Uterus (tissue), 4 donors: Measurements from ENCODE around the gene CLDN15. TPM values are rescaled to one million over a fixed set of nuclear protein-coding genes. Genes with fewer than 3 reads are reported as not detected.

Experiments used
- DNase-seq, 2 donors: peaks; one replicate each; pipeline ENCODE4 v3.0.0-alpha.2; 2019 to 2020
- H3K27ac ChIP-seq, 2 donors: fragments of 200-600 bp; sonication (generic); 1 replicate in 1 of 2; 2 replicates in 1 of 2; pipeline ENCODE4 v1.5.1; 2016 to 2018
- H3K27me3 ChIP-seq, 2 donors: fragments of 200-600 bp; sonication (generic); one replicate each; pipeline ENCODE4 v1.5.1; 2018 to 2019; ENCODE audit warnings: control low read depth in 1 of 2
- H3K36me3 ChIP-seq, 2 donors: fragments of 200-600 bp; sonication (generic); one replicate each; pipeline ENCODE4 v1.5.1; 2019; ENCODE audit warnings: control low read depth in 1 of 2
- H3K4me1 ChIP-seq, 2 donors: fragments of 200-600 bp; sonication (generic); one replicate each; pipeline ENCODE4 v1.5.1; 2018 to 2019; ENCODE audit warnings: control low read depth in 1 of 2
- H3K4me3 ChIP-seq, 2 donors: fragments of 200-600 bp; sonication (generic); 1 replicate in 1 of 2; 2 replicates in 1 of 2; pipeline ENCODE4 v1.5.1; 2018 to 2019; ENCODE audit warnings: mild to moderate bottlenecking in 1 of 2
- H3K9me3 ChIP-seq, 2 donors: fragments of 200-600 bp; sonication (generic); one replicate each; pipeline ENCODE4 v1.5.1; 2019; ENCODE audit warnings: control low read depth in 1 of 2
- POLR2A ChIP-seq, 2 donors: fragments of 450-650 bp; IDR thresholded peaks; one replicate each; pipeline ENCODE4 v1.6.1; 2016; ENCODE audit warnings: antibody characterized with exemption in 2 of 2, mild to moderate bottlenecking in 1 of 2, moderate library complexity in 1 of 2
- intact Hi-C: fragments of 100-400 bp; cut with DNase I; formaldehyde crosslinking; loops from one replicate; pipeline ENCODE4 v1.15.1; 2023; ENCODE audit warnings: low total_unique reads
- total RNA-seq, 4 donors: library from RNA; depleted of rRNA in 3 of 4; stranded (reverse); fragments of >200 nt in 3 of 4; gene quantifications; one replicate each; pipeline versions ENCODE4 v1.1.0 to v1.2.4, GENCODE V29; 2014 to 2023
- TF ChIP-seq, protein P1 (sequence below), 4 experiments: fragments of 200-600 bp in 2 of 4; fragments of 450-650 bp in 2 of 4; sonication (generic) in 2 of 4; IDR thresholded peaks; one replicate each; pipeline ENCODE4 v1.5.1; 2016 to 2019; ENCODE audit warnings: antibody characterized with exemption in 4 of 4, mild to moderate bottlenecking in 2 of 4, moderate library complexity in 1 of 4
- donor health status: DM: yes; HTN: yes; CAD: no.

Gene CLDN15
- total RNA-seq, 4 donors from 2014 or later: 5.6 to 49.4 (median 16.7) TPM

DNA sequence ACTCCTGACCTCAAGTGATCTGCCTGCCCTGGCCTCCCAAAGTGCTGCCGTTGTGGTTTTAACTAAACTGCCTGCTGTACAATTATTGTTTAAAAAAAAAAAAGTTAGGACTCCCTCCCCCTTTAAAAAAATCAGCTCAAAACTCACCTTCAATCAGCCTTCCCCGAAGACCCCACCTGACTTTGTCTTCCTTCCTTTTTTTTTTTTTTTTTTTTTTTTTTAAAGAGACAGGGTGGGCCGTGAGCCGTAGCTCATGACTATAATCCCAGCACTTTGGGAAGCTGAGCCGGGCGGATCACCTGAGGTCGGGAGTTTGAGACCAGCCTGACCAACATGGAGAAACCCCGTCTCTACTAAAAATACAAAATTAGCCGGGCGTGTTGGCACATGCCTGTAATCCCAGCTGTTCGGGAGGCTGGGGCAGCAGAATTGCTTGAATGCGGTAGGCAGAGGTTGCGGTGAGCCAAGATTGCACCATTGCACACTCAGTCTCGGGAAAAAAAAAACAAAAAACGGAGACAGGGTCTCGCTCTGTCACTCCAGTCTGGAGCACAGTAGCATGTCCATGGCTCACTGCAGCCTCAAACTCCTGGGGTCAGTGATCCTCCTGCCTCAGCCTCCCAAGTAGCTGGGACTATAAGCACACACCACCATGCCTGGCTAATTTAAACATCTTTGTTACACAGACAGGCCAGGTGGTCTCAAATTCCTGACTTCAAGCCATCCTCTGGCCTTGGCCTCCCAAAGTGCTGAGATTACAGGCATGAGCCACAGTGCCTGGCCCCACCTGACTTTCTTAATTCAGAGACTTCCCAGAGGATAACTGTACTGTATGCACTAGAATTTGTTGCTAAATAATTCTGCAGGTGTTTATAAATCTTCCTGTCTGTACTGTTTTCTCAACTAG, 4.1 kb upstream of the CLDN15 start:
- H3K27ac ChIP-seq: peak overlapping the region in 1 of 2 donors; percentile 85
- no peaks in the 10 kb centered on the region for H3K9me3 ChIP-seq
- no peaks in the 10 kb centered on the region for H3K27me3 ChIP-seq
- DNase-seq: no peak
- intact Hi-C loops: no loop called here
- H3K4me3 ChIP-seq: no peak overlapping the region
- TF ChIP-seq, protein P1, sequence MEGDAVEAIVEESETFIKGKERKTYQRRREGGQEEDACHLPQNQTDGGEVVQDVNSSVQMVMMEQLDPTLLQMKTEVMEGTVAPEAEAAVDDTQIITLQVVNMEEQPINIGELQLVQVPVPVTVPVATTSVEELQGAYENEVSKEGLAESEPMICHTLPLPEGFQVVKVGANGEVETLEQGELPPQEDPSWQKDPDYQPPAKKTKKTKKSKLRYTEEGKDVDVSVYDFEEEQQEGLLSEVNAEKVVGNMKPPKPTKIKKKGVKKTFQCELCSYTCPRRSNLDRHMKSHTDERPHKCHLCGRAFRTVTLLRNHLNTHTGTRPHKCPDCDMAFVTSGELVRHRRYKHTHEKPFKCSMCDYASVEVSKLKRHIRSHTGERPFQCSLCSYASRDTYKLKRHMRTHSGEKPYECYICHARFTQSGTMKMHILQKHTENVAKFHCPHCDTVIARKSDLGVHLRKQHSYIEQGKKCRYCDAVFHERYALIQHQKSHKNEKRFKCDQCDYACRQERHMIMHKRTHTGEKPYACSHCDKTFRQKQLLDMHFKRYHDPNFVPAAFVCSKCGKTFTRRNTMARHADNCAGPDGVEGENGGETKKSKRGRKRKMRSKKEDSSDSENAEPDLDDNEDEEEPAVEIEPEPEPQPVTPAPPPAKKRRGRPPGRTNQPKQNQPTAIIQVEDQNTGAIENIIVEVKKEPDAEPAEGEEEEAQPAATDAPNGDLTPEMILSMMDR (IDR thresholded peaks at IDR 0.05): no peak
- TF ChIP-seq POLR2A (IDR thresholded peaks at IDR 0.05): no peak
- H3K4me1 ChIP-seq: peaks cover 11 to 13% of the 10 kb centered on the region in 2 donors
- no peaks in the 10 kb centered on the region for H3K36me3 ChIP-seq

DNA sequence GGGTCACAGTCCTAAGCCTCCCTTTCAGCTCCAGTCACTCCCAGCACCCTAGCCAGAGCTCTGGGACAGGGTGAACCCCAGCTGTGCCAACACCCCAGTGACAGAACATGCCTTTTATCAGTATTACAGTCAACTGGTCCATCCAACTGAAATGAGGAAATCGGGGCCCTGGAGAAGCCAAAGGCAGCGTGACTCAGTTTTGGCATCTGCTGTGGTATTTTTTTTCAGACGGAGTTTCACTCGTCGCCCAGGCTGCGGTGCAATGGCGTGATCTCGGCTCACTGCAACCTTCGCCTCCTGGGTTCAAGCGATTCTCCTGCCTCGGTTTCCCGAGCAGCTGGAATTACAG, 3.4 kb upstream of the CLDN15 start:
- intact Hi-C loops: no loop called here
- Histone ChIP-seq H3K36me3 (no peaks in the 10 kb centered on the region), H3K4me3 (no peak overlapping the region), H3K27ac (peak overlapping the region; percentile 81 to 85), H3K4me1 (peaks cover 11 to 13% of the 10 kb centered on the region in 2 donors), H3K9me3 (no peaks in the 10 kb centered on the region), H3K27me3 (no peaks in the 10 kb centered on the region)
- no peak for TF ChIP-seq POLR2A (IDR thresholded peaks at IDR 0.05)
- TF ChIP-seq, protein P1 (IDR thresholded peaks at IDR 0.05): no peak
- DNase-seq: no peak

DNA sequence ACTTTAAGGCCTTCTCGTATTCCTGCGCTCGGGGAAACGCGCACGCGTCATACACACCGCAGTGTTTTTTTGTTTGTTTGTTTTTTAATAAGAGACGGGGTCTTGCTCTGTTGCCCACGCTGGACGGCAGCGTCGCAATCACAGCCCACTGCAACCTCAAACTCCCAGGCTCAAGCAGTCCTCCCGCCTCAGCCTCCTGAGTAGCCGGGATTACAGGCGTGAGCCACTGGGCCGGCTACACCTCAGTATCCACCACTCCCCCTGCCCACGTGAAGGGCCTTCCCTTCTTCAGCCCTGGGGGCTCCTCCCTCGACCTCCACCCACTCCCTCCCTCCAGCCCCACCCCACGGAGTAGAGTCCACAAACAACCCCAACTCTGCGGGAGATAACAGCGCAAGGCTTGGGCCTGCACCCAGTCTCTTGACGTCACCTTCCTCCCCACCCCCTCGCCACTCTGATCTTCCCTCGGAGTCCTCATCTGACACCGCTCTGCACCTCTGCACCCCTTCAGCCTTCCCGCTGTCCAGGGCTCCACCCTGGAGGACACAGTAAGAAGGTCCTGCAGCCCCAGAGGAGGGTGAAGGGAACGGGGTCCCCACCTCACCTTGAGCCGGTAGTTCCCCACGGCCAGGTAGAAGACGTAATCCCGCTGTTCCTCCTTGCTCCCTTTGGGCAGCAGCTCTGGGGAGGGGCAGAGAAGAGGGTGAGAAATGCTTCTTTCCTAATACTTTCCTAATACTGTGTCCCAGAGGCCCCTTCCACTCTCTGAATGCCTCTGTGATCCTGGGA, 2.8 kb upstream of the CLDN15 start:
- intact Hi-C loops: no loop called here
- Histone ChIP-seq H3K27me3 (no peaks in the 10 kb centered on the region), H3K27ac (peak overlapping the region; percentile 81 to 85), H3K9me3 (no peaks in the 10 kb centered on the region), H3K36me3 (no peaks in the 10 kb centered on the region), H3K4me1 (peaks cover 9 to 11% of the 10 kb centered on the region in 2 donors), H3K4me3 (no peak overlapping the region)
- no peak for DNase-seq
- no peak for TF ChIP-seq POLR2A (IDR thresholded peaks at IDR 0.05)
- TF ChIP-seq, protein P1 (IDR thresholded peaks at IDR 0.05): no peak

DNA sequence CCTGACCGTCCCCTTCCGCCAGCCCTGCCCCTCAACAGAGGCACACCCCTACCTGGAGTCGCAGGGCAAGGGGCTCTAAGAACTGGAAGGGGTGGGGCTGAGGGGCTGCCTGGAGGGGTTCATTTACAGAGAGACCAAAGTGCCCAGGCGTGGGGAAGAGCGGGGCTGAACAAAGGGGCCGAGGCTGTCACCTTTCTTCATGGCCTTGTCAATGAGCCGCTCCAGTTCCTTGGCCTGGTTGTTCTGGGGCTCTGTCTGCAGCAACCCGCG, 2.3 kb upstream of the CLDN15 start:
- H3K36me3 ChIP-seq: no peaks in the 10 kb centered on the region
- peak overlapping the region; percentile 81 to 85 for H3K27ac ChIP-seq
- no peaks in the 10 kb centered on the region for H3K27me3 ChIP-seq
- peaks cover 6 to 11% of the 10 kb centered on the region in 2 donors for H3K4me1 ChIP-seq
- no peak for TF ChIP-seq POLR2A (IDR thresholded peaks at IDR 0.05)
- TF ChIP-seq, protein P1 (IDR thresholded peaks at IDR 0.05): no peak
- no peaks in the 10 kb centered on the region for H3K9me3 ChIP-seq
- intact Hi-C loops: no loop called here
- DNase-seq: no peak
- no peak overlapping the region for H3K4me3 ChIP-seq
